VCaP (cell line): ENCODE results near the gene CENPE.

Experiments
- H3K27ac ChIP-seq: fragments of 450-650 bp; 2 replicates; pipeline ENCODE4 v1.5.1; 2017
- CTCF ChIP-seq: fragments of 450-650 bp; conservative IDR thresholded peaks from 2 replicates; pipeline ENCODE4 v1.5.1; 2017; ENCODE audit warnings: mild to moderate bottlenecking, moderate library complexity

The CENPE gene

GRCh38 chr4:103100691-103101090 lies 97.5 kb downstream of the CENPE start:
- H3K27ac ChIP-seq = no peak overlapping the region

GRCh38 chr4:103099691-103100392 lies 98.3 kb downstream of the CENPE start, which contains the start of gene BDH2:
BDH2 (minus strand) TSS chr4:103099834; CDS start chr4:103096254, 3,580 bp downstream.
- H3K27ac ChIP-seq = no peak within 1 kb of the TSS
- peak; percentile 77 for TF ChIP-seq CTCF

More at GRCh38 chr4:103100691-103101090, 97.5 kb downstream of the CENPE start:
- no peak for TF ChIP-seq CTCF

- no peak overlapping the region for H3K27ac ChIP-seq
- no peak for TF ChIP-seq CTCF
Measured at GRCh38 chr4:103098756-103099440, 99.2 kb downstream of the CENPE start.

GRCh38 chr4:103098341-103098740 lies 99.8 kb downstream of the CENPE start:
- no peak for TF ChIP-seq CTCF
- no peak overlapping the region for H3K27ac ChIP-seq

GRCh38 chr4:103097112-103097511 lies 101.0 kb downstream of the CENPE start:
- TF ChIP-seq CTCF = no peak
- H3K27ac ChIP-seq = no peak overlapping the region

- no peak for TF ChIP-seq CTCF
- H3K27ac ChIP-seq = no peak overlapping the region
Measured at GRCh38 chr4:103095080-103095479, 103.1 kb downstream of the CENPE start.

GRCh38 chr4:103092245-103092644 lies 105.9 kb downstream of the CENPE start:
- TF ChIP-seq CTCF = no peak
- no peak overlapping the region for H3K27ac ChIP-seq
